Heart left ventricle (tissue), 13 donors: ENCODE results near the gene MAD2L2.

ENCODE experiments used
- POLR2A ChIP-seq, 2 donors: fragments of 450-650 bp; IDR thresholded peaks; one replicate each; pipeline ENCODE4 v1.6.1; 2017; ENCODE audit warnings: antibody characterized with exemption in 2 of 2, mild to moderate bottlenecking in 2 of 2, moderate library complexity in 2 of 2
- TF ChIP-seq, protein P1 (sequence below), 12 donors: fragments of 200-600 bp; sonication (generic) in 4 of 12; IDR thresholded peaks; one replicate each; pipeline versions ENCODE4 v1.5.0 to v1.8.0; 2018 to 2022; ENCODE audit warnings: antibody characterized with exemption in 12 of 12, mild to moderate bottlenecking in 5 of 12
- donor health status: ischemic (EF 13 %, LVEDD 7.1; RV severe dilation, severe dysfunction).
- donor health status: DM: no; HTN: yes; CAD: no.
- donor health status: DM: no; HTN: no; CAD: no.
- donor health status: ischemic (EF 25% LVEDD 6.9; RV normal size, moderate dysfunction).
- donor health status: ischemic (EF 25% LVEDD 5.7; RV mildly dilated, moderate dysfunction).
- donor health status: ischemic (EF 35%, LVEDD 5.7; RV mildly dilated, moderate dysfunction).
- donor health status: nonischemic (EF 11% LVEDD 7.7; RV severe dilation, severe dysfunction).
- donor health status: DM: yes; HTN: yes; CAD: no.
- donor health status: PGD.
- donor health status: ischemic (EF 29% LVEDD 5.4; RV normal size, mild dysfunction).
- donor health status: nonischemic (EF 23%, LVEDD 6.1; RV moderate dilation, normal function).

DNA sequence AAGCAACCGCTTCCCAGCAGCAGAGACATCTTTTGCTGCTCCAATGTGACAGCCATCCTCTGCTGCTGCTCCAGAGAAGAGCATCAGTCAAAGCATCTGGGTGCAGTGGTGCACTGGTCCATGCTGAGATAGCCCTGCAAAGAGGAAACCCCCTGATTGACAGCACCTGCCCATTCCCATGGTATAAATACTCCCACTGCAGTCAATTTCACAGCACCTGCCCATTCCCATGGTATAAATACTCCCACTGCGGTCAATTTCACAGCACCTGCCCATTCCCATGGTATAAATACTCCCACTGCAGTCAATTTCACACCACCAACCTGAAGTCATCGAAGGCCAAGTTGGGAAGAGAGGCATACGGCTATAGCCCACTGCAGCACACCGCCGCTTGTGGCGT, 52.2 kb downstream of the MAD2L2 start:
- TF ChIP-seq, protein P1, sequence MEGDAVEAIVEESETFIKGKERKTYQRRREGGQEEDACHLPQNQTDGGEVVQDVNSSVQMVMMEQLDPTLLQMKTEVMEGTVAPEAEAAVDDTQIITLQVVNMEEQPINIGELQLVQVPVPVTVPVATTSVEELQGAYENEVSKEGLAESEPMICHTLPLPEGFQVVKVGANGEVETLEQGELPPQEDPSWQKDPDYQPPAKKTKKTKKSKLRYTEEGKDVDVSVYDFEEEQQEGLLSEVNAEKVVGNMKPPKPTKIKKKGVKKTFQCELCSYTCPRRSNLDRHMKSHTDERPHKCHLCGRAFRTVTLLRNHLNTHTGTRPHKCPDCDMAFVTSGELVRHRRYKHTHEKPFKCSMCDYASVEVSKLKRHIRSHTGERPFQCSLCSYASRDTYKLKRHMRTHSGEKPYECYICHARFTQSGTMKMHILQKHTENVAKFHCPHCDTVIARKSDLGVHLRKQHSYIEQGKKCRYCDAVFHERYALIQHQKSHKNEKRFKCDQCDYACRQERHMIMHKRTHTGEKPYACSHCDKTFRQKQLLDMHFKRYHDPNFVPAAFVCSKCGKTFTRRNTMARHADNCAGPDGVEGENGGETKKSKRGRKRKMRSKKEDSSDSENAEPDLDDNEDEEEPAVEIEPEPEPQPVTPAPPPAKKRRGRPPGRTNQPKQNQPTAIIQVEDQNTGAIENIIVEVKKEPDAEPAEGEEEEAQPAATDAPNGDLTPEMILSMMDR (IDR thresholded peaks at IDR 0.05), result no peak
- TF ChIP-seq POLR2A (IDR thresholded peaks at IDR 0.05), result no peak
